CD8-positive, alpha-beta memory T cell (primary cell): ENCODE data around the gene YWHAE. TPM values are rescaled to one million over a fixed set of nuclear protein-coding genes. Genes with fewer than 3 reads are reported as not detected.
"Not testable (repeated sequence)": the region's sequence is repeated elsewhere in the genome, so short reads cannot be mapped to it uniquely, and the experiment has no call there.

Experiments used
- CTCF ChIA-PET: fragments of 350-600 bp; sonication (Branson Sonifier 250); formaldehyde crosslinking; loops from one replicate; lab custom pipeline; 2021; ENCODE audit warnings: antibody characterized with exemption; lab: Charles Lee
- POLR2A ChIA-PET: fragments of 350-600 bp; sonication (Branson Sonifier 250); formaldehyde crosslinking; loops from one replicate; lab custom pipeline; 2021; ENCODE audit warnings: antibody characterized with exemption; lab: Charles Lee
- DNase-seq, 5 donors: peaks; one replicate each; pipeline versions ENCODE4 v3.0.0 to v3.0.0-alpha.2; 2020 to 2022; ENCODE audit warnings: mixed read lengths in 1 of 5
- H3K27ac ChIP-seq: one replicate; pipeline ENCODE4 v1.7.0; 2013; ENCODE audit warnings: low read depth, mild to moderate bottlenecking, low read length, moderate library complexity
- H3K27me3 ChIP-seq: 2 replicates; pipeline ENCODE4 v1.7.0; 2013; ENCODE audit warnings: low read length, mild to moderate bottlenecking; ENCODE audit not compliant: insufficient read depth, poor library complexity, severe bottlenecking
- H3K36me3 ChIP-seq: 2 replicates; pipeline ENCODE4 v1.7.0; 2013; ENCODE audit warnings: mild to moderate bottlenecking, low read length, moderate library complexity; ENCODE audit not compliant: insufficient read depth
- H3K4me1 ChIP-seq: 2 replicates; pipeline ENCODE4 v1.7.0; 2013; ENCODE audit warnings: mild to moderate bottlenecking, low read length, moderate library complexity; ENCODE audit not compliant: insufficient read depth
- H3K4me3 ChIP-seq: 2 replicates; pipeline ENCODE4 v1.7.0; 2013; ENCODE audit warnings: mild to moderate bottlenecking, low read length
- H3K9me3 ChIP-seq: 2 replicates; pipeline ENCODE4 v1.7.0; 2013; ENCODE audit warnings: mild to moderate bottlenecking, low read length
- H3K27ac Mint-ChIP-seq, 8 donors: one replicate each; pipeline ENCODE4 v1.8.0; 2020 to 2021; ENCODE audit warnings: mixed read lengths in 8 of 8, mild to moderate bottlenecking in 6 of 8, inconsistent platforms in 3 of 8, moderate library complexity in 3 of 8
- H3K27me3 Mint-ChIP-seq, 2 donors: one replicate each; pipeline ENCODE4 v1.8.0; 2020 to 2021; ENCODE audit warnings: mixed read lengths in 2 of 2, mild to moderate bottlenecking in 1 of 2, moderate library complexity in 1 of 2
- H3K36me3 Mint-ChIP-seq, 3 donors: one replicate each; pipeline ENCODE4 v1.8.0; 2020 to 2021; ENCODE audit warnings: mixed read lengths in 3 of 3, inconsistent platforms in 1 of 3, mild to moderate bottlenecking in 1 of 3
- H3K4me1 Mint-ChIP-seq, 3 donors: one replicate each; pipeline ENCODE4 v1.8.0; 2020 to 2021; ENCODE audit warnings: mixed read lengths in 3 of 3, inconsistent platforms in 1 of 3, mild to moderate bottlenecking in 1 of 3
- H3K4me3 Mint-ChIP-seq, 7 donors: one replicate each; pipeline ENCODE4 v1.8.0; 2020 to 2021; ENCODE audit warnings: mixed read lengths in 7 of 7, mild to moderate bottlenecking in 6 of 7, moderate library complexity in 4 of 7, inconsistent platforms in 2 of 7
- H3K9me3 Mint-ChIP-seq, 5 donors: one replicate each; pipeline ENCODE4 v1.8.0; 2020 to 2022; ENCODE audit warnings: mixed read lengths in 5 of 5, mild to moderate bottlenecking in 3 of 5, moderate library complexity in 2 of 5, inconsistent platforms in 1 of 5
- polyA plus RNA-seq: library from polyadenylated mRNA; unstranded; fragments of 300-500 nt; fragmentation: Illumina TruSeq; gene quantifications from one replicate; pipeline ENCODE4 v1.2.3, GENCODE V29; 2021
- total RNA-seq, 2 experiments: library from RNA; stranded (reverse); gene quantifications; one replicate each; pipeline ENCODE4 v1.2.3, GENCODE V29; 2021

YWHAE gene
- total and polyA plus RNA-seq, 3 experiments from 2014 or later: 44.0 to 596 (median 579) TPM

GRCh38 chr17:1312261-1312870, 87.7 kb downstream of the YWHAE start:
- Mint-ChIP-seq H3K27ac (no peak overlapping the region), H3K9me3 (no peaks in the 10 kb centered on the region), H3K36me3 (no peaks in the 10 kb centered on the region), H3K4me3 (no peak overlapping the region), H3K27me3 (peaks cover 10 to 11% of the 10 kb centered on the region in 2 donors), H3K4me1 (no peaks in the 10 kb centered on the region)
- H3K4me1 ChIP-seq: no peaks in the 10 kb centered on the region
- no peak for DNase-seq
- ChIA-PET POLR2A (no interaction called here), CTCF (no interaction called here)
- no peaks in the 10 kb centered on the region for H3K9me3 ChIP-seq
- H3K27ac ChIP-seq: no peak overlapping the region
- no peaks in the 10 kb centered on the region for H3K27me3 ChIP-seq
- no peak overlapping the region for H3K4me3 ChIP-seq
- no peaks in the 10 kb centered on the region for H3K36me3 ChIP-seq

DNA sequence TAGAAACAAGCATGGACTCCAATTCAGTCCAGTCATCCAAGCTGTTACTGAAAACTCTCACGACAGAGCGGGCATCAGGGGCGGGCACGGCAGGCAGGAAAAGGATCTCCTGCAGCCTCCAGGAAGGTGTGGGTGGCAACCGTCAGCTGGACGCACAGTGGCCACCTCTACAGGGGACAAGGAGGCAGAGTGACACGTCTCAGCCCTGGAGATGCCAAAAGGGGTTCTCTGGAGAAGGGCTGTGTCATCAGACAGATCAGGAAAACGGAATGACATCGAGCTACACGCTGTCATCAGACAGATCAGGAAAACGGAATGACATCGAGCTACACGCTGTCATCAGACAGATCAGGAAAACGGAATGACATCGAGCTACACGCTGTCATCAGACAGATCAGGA, 92.2 kb downstream of the YWHAE start:
- H3K4me1 ChIP-seq, H3K4me3 ChIP-seq, H3K27me3 Mint-ChIP-seq, H3K4me3 Mint-ChIP-seq, H3K27me3 ChIP-seq, H3K4me1 Mint-ChIP-seq, POLR2A ChIA-PET, CTCF ChIA-PET, H3K36me3 ChIP-seq, H3K9me3 Mint-ChIP-seq, DNase-seq, H3K27ac ChIP-seq, H3K9me3 ChIP-seq, H3K36me3 Mint-ChIP-seq: not testable (repeated sequence)
- peak overlapping the region in 1 of 8 donors; percentile 27 for H3K27ac Mint-ChIP-seq

DNA sequence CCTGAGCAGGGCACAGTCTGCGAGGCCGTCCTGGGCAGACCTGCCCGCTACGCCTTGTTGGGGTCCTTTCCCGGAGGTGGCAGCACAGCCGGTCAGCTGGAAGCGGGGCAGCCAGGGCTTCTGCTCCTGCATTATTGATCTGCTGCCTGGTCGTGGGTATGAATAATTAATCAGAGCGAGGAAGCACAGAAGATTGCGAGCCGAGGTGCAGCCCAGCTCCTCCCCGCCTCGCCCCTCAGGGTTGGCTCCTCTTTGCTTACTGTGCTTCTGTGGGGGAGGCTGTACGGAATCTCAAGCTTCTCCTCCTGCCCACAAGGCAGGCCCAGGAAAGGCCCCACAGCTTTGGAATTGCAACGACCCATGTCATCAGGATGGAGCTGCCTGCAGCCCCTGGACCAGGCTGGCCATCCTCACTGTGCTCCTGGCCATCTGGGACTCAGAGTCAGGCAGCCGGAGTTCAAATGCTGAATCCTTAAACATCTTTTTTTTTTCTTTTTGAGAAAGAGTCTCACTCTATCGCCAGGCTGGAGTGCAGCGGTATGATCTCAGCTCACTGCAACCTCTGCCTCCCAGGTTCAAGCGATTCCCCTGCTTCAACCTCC, 95.0 kb downstream of the YWHAE start:
- Mint-ChIP-seq H3K9me3 (peaks cover 0 to 2% (median 0%) of the 10 kb centered on the region in 5 donors), H3K36me3 (no peaks in the 10 kb centered on the region), H3K4me3 (no peak overlapping the region), H3K27ac (no peak overlapping the region), H3K27me3 (peaks cover 1 to 11% of the 10 kb centered on the region in 2 donors), H3K4me1 (no peaks in the 10 kb centered on the region)
- ChIA-PET CTCF (no interaction called here), POLR2A (no interaction called here)
- no peak overlapping the region for H3K27ac ChIP-seq
- no peak overlapping the region for H3K4me3 ChIP-seq
- H3K9me3 ChIP-seq: no peaks in the 10 kb centered on the region
- H3K27me3 ChIP-seq: no peaks in the 10 kb centered on the region
- no peak for DNase-seq
- no peaks in the 10 kb centered on the region for H3K4me1 ChIP-seq
- H3K36me3 ChIP-seq: no peaks in the 10 kb centered on the region

- H3K27me3 Mint-ChIP-seq: peaks cover 1 to 13% of the 10 kb centered on the region in 2 donors
- ChIA-PET POLR2A (no interaction called here), CTCF (no interaction called here)
- H3K9me3 ChIP-seq: no peaks in the 10 kb centered on the region
- no peak overlapping the region for H3K27ac ChIP-seq
- DNase-seq: no peak
- no peaks in the 10 kb centered on the region for H3K4me1 Mint-ChIP-seq
- H3K4me1 ChIP-seq: no peaks in the 10 kb centered on the region
- H3K36me3 ChIP-seq: no peaks in the 10 kb centered on the region
- H3K9me3 Mint-ChIP-seq: peaks cover 0 to 2% (median 0%) of the 10 kb centered on the region in 5 donors
- H3K4me3 ChIP-seq: no peak overlapping the region
- H3K36me3 Mint-ChIP-seq: no peaks in the 10 kb centered on the region
- no peaks in the 10 kb centered on the region for H3K27me3 ChIP-seq
- no peak overlapping the region for H3K4me3 Mint-ChIP-seq
- no peak overlapping the region for H3K27ac Mint-ChIP-seq
Observed at GRCh38 chr17:1304522-1304921, 95.5 kb downstream of the YWHAE start.

DNA sequence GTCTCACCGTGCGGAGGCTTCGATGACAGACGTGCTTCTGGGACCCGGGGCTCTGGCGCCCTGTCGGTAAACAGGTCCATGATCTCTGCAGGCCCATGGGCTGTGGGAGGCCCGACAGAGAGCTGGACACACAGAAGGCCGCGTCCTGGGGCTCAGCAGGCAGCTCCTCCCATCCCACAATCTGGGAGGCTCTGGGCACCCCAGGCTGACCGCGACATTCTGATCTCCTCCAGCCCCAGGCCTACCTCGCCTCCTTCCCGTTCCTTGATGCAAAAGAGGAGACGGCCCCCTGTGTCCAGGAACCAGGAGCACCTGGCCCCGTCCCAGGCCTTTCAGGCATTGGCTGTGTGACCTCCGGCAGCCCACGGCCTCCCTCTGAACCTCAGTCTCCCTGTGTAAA, 97.3 kb downstream of the YWHAE start:
- peaks cover 0 to 2% (median 0%) of the 10 kb centered on the region in 5 donors for H3K9me3 Mint-ChIP-seq
- H3K4me1 ChIP-seq: peaks cover 15% of the 10 kb centered on the region
- H3K27ac ChIP-seq: no peak overlapping the region
- peaks cover 7 to 13% of the 10 kb centered on the region in 2 donors for H3K27me3 Mint-ChIP-seq
- H3K4me3 ChIP-seq: no peak overlapping the region
- no peaks in the 10 kb centered on the region for H3K9me3 ChIP-seq
- DNase-seq: no peak
- H3K4me1 Mint-ChIP-seq: peaks cover 12 to 14% (median 13%) of the 10 kb centered on the region in 3 donors
- CTCF ChIA-PET: no interaction called here
- H3K4me3 Mint-ChIP-seq: no peak overlapping the region
- no peaks in the 10 kb centered on the region for H3K27me3 ChIP-seq
- H3K27ac Mint-ChIP-seq: no peak overlapping the region
- H3K36me3 Mint-ChIP-seq: no peaks in the 10 kb centered on the region
- POLR2A ChIA-PET: no interaction called here
- no peaks in the 10 kb centered on the region for H3K36me3 ChIP-seq

GRCh38 chr17:1301546-1301945, 98.5 kb downstream of the YWHAE start:
- no peak overlapping the region for H3K4me3 Mint-ChIP-seq
- H3K4me1 Mint-ChIP-seq: peaks cover 14 to 21% (median 16%) of the 10 kb centered on the region in 3 donors
- no peaks in the 10 kb centered on the region for H3K36me3 ChIP-seq
- peaks cover 26% of the 10 kb centered on the region for H3K4me1 ChIP-seq
- H3K9me3 ChIP-seq: no peaks in the 10 kb centered on the region
- peaks cover 7 to 13% of the 10 kb centered on the region in 2 donors for H3K27me3 Mint-ChIP-seq
- no peaks in the 10 kb centered on the region for H3K9me3 Mint-ChIP-seq
- CTCF ChIA-PET: no interaction called here
- DNase-seq: no peak
- no peaks in the 10 kb centered on the region for H3K27me3 ChIP-seq
- H3K27ac ChIP-seq: no peak overlapping the region
- no peak overlapping the region for H3K4me3 ChIP-seq
- no peaks in the 10 kb centered on the region for H3K36me3 Mint-ChIP-seq
- POLR2A ChIA-PET: no interaction called here
- no peak overlapping the region for H3K27ac Mint-ChIP-seq

DNA sequence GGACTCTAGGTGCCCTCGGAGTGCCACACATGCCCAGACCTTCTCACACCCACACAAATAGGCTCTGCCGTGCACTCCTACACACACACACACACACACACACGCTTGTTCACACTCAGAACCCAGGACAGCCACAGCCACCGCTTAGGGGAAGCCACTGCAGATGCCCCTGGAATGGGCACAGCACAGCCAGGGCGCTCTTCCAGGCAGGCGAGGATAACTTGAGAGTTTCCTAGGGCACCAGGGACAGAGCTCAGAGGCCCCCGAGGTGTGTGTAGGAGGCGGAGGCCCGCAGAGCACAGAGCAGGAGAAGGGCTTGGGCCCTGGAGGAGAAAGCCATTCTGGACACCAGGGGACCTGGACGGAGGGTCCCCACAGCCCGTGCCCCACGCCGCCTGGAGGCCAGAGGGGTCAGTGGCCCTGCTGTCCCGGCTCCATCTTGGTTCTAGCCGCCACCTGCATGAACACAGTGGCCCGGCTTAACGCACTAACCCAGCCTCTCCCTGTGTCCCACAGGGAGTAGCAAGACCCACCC, 99.6 kb downstream of the YWHAE start:
- Mint-ChIP-seq H3K27ac (no peak overlapping the region), H3K4me1 (peaks cover 19 to 27% (median 23%) of the 10 kb centered on the region in 3 donors), H3K36me3 (no peaks in the 10 kb centered on the region), H3K4me3 (no peak overlapping the region), H3K27me3 (peaks cover 7 to 13% of the 10 kb centered on the region in 2 donors), H3K9me3 (no peaks in the 10 kb centered on the region)
- Histone ChIP-seq H3K4me1 (peaks cover 36% of the 10 kb centered on the region), H3K27ac (no peak overlapping the region), H3K4me3 (no peak overlapping the region), H3K27me3 (no peaks in the 10 kb centered on the region), H3K36me3 (no peaks in the 10 kb centered on the region), H3K9me3 (no peaks in the 10 kb centered on the region)
- ChIA-PET CTCF (no interaction called here), POLR2A (no interaction called here)
- no peak for DNase-seq

DNA sequence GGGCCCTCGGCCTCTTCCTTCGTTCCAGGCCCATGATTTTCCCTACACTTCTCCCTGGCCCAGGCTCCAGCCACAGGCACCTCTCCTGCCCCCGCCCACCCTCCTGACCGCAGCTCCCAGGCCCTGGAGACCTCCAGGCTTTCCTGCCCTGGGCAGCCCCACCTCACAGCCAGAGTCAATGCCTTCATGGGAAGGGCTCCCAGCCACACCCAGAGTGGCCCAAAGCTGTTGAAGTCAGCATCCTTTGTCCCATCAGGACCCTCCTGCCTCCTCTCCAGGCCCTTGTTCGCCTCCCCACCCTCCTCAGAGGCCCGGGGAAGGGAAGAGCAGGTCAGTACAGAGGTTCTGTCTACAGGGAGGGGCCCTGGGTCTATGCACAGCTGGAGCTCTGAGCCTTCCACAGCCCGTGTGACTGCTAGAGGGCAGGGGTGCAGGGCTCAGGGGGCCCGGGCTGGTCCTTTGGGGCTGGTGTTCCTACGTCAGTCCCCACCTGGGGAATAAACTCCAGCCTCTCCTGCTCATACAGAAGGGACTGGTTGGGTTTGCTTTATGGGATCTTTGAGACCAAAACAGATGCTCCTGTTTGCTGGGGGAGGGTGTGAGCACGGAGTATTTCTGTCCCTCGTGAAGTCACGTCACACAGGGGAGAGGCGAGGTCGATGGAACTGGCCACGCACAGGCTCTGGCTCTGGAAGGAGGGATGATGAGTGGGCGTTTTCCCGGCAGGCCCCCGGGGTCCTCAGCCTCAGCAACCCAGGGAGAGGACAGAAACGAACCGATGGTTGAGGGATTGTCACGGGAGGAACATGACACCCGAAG, 100.3 kb downstream of the YWHAE start:
- H3K27ac ChIP-seq: no peak overlapping the region
- H3K36me3 Mint-ChIP-seq: no peaks in the 10 kb centered on the region
- no peaks in the 10 kb centered on the region for H3K36me3 ChIP-seq
- H3K27me3 ChIP-seq: no peaks in the 10 kb centered on the region
- peaks cover 42% of the 10 kb centered on the region for H3K4me1 ChIP-seq
- no peak overlapping the region for H3K4me3 ChIP-seq
- H3K27ac Mint-ChIP-seq: no peak overlapping the region
- peaks cover 22 to 34% (median 27%) of the 10 kb centered on the region in 3 donors for H3K4me1 Mint-ChIP-seq
- H3K27me3 Mint-ChIP-seq: peaks cover 7 to 13% of the 10 kb centered on the region in 2 donors
- ChIA-PET POLR2A (interaction anchor here (0.6 kb wide), 1 partner anchor 282 kb away, joined by 5 read pairs; no protein-coding TSS in a partner anchor), CTCF (no interaction called here)
- no peaks in the 10 kb centered on the region for H3K9me3 ChIP-seq
- H3K9me3 Mint-ChIP-seq: no peaks in the 10 kb centered on the region
- no peak for DNase-seq
- H3K4me3 Mint-ChIP-seq: no peak overlapping the region
